SK-MEL-5 (cell line): ENCODE results near the gene UGT1A8. TPM values are rescaled to one million over a fixed set of nuclear protein-coding genes. Genes with fewer than 3 reads are reported as not detected.

Source experiments
- DNase-seq: peaks from one replicate; pipeline ENCODE4 v3.0.0-alpha.2; 2016; ENCODE audit warnings: low read depth, low spot score
- in situ Hi-C: cut with HindIII; loops from 2 replicates; pipeline ENCODE4 v1.10.0; 2016; ENCODE audit warnings: low sequenced_read_pairs, high pct_unique_total_duplicates, low pct_unique_long_range_greater_than_20kb
- total RNA-seq: library from RNA; depleted of rRNA; stranded (reverse); fragments of >200 nt; shearing (Covaris generic); gene quantifications from 2 replicates; pipeline ENCODE4 v1.2.3, GENCODE V29; 2014

The UGT1A8 gene
- total RNA-seq, 1 experiment from 2014 or later: not detected

DNA sequence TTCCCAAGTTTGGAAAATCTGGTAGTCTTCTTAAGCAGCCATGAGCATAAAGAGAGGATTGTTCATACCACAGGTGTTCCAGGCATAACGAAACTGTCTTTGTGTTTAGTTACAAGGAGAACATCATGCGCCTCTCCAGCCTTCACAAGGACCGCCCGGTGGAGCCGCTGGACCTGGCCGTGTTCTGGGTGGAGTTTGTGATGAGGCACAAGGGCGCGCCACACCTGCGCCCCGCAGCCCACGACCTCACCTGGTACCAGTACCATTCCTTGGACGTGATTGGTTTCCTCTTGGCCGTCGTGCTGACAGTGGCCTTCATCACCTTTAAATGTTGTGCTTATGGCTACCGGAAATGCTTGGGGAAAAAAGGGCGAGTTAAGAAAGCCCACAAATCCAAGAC, 154.7 kb downstream of the UGT1A8 start:
- no peak for DNase-seq
- in situ Hi-C loops: no loop called here

DNA sequence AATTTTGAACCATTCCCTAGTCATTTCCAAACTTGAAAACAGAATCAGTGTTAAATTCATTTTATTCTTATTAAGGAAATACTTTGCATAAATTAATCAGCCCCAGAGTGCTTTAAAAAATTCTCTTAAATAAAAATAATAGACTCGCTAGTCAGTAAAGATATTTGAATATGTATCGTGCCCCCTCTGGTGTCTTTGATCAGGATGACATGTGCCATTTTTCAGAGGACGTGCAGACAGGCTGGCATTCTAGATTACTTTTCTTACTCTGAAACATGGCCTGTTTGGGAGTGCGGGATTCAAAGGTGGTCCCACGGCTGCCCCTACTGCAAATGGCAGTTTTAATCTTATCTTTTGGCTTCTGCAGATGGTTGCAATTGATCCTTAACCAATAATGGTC, 155.2 kb downstream of the UGT1A8 start:
- in situ Hi-C loops: no loop called here
- no peak for DNase-seq

DNA sequence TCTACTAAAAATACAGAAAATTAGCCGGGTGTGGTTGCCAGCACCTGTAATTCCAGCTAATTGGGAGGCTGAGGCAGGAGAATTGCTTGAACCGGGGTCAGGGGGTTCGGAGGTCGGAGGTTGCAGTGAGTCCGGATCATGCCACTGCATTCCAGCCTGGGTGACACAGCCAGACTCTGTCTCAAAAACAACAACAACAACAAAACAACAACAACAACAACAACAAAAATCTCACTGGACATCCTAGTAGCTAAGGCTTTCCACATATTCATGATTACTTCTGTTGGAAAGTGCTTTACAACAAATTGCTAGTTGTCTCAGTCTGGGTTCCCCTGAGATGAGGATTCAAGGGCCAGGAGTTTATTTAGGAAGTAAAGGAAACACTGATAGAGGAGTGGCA, 156.4 kb downstream of the UGT1A8 start:
- DNase-seq: no peak
- in situ Hi-C loops: no loop called here

DNA sequence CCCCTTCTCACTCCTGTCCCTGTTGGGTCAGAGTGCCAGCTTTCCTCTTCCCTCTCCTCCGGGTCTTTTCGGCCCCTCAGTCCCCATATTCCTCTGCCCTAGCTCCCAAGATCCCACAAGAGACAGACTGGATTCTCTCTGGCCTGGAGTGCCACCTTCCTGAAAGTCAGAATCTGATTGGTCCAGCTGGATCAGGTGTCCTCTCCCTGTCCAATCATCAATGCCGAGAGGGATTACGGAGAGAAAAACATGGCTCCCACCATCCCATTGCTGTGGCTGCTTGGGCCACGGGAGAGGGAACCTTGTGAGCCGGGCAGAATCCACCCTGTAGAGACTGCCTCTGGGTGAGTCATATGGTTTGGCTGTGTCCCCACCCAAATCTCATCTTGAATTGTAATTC, 158.0 kb downstream of the UGT1A8 start:
- DNase-seq: peak; percentile 14
- in situ Hi-C loops: no loop called here

DNA sequence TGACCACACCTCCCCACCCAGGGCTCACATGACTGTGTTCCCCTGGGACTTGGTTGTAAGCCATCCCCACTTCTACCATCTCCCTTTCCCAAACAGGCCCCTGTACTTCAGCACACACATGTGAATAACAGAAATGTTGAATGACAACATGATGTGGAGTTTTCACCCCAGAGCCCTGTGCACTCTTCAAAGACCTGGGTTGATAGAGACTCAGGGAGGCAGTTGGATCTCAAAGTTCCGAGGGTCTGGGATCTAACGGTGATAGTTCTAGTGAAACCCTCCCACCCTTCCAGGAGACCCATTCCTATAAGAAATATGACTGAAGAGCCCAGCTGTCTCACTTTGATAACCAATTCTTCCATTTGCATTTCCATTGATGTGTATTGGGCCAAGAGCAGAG, 160.6 kb downstream of the UGT1A8 start, which contains the start of gene MROH2A:
Gene MROH2A, plus strand, starts transcription at position 301 of the 400 bp plus-strand sequence. CDS start 1,029 bp downstream, outside the sequence.
- DNase-seq: no peak
- in situ Hi-C loops: no loop called here

DNA sequence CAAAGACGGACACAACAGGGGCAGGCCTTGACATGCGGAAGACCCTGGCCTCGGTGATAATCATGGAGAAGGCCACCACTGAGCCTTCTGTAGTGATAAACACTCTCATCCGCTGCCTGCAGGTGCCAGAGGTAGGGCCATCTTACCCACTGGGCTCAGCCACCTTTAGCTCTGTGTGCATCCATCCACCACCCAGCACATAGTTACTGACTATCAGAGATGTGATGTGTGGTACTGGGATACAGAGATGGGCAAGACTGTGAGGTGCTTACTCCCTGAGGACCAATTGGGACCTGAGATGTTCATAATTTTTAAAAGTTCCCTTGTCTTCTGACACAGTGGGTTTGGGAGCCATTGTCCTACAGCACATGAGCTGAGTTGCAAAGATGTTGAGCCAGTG, 162.3 kb downstream of the UGT1A8 start:
- DNase-seq: no peak
- in situ Hi-C loops: no loop called here

DNA sequence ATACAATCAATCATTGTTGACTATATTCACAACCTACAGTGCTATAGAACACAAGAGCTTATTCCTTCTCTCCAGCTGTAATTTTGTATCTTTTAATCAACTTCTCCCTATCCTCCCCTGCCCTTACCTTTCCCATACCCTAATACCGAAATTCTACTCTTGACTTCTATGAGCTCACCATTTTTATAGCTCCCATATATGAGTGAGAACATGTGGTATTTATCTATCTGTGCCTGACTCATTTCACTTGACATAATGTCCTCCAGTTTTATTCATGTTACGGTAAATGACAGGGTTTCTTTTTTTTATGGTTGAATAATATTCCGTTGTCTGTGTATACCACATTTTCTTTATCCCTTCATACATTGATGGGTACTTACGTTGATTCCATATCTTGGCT, 163.3 kb downstream of the UGT1A8 start:
- no peak for DNase-seq
- in situ Hi-C loops: no loop called here

DNA sequence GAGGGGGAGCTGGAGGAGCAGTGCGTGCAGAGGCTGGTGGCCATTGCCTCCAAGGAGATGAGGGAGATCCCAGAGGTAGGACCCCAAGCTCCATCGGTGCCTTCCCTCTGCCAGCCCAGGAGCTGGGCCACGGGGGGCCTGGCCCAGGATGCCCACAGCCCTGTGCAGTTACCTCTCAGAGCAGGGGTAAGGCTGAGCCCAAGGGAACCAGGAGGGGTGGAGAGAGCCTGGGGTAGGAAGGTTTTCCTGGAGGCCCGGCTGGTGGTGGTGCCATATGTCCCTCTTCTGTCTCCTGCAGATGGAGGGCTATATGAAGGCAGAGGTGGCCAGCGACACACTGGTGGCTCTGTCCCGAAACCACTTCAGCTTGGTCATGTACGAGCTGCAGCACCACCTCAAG, 172.1 kb downstream of the UGT1A8 start:
- in situ Hi-C loops: no loop called here
- DNase-seq: no peak

DNA sequence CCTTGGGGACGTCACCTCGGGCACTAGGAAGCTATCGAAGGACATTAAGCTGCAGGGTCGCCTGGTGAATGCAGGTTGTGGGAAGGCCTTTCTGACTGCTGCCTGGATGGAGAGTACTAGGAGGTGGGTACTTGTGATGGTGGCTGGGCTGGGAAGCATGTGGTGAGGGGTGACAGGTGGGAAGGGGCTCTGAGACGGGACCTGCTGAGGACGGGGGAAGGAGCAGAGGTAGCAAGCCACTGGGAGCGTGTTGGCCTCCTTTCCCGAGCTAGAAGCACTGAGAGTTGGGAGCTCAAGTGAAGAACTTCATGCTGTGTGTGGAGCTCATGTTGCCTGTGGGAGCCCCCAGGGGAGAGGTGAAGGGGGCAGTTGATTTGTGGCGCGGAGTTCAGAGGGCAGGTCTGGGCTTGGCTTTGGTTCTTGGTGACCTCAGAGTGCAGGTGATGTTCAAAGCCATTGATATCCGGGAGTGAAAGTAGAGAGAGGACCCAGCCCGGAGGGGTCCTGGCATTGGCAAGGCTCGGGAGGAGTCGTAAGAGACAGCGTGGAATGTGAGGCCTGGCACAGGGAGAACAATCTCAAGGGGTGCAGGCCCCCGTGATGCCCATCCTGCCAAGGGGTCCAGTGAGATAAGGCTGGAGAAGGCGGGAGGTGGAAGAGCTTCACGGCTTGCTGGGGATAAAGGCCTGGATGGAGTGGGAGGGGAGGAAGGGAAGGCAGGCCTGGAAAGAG, 173.9 kb downstream of the UGT1A8 start:
- no peak for DNase-seq
- in situ Hi-C loops: no loop called here

DNA sequence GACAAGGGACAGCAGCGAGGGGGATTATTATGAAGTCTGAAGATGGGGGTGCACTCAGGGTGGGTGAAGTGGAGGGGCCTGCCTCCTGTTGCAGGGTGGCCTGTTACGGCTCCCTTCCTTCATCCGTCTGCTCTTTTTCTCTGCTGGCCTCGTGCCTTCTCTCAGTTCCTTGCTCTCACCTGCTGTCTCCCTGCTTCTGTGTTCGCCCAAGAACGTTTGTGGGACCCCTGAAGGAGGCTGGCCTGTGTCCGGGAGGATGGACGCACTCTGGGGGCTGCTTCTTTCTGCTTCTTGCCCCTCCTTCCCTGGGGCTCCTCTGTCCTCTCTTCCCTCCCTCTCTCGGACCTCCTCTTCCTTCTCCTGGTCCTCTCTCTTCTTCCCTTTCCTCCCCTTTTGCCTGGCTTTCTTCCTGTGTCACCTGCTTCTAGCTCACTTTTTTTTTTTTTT, 174.5 kb downstream of the UGT1A8 start:
- no peak for DNase-seq
- in situ Hi-C loops: no loop called here

DNA sequence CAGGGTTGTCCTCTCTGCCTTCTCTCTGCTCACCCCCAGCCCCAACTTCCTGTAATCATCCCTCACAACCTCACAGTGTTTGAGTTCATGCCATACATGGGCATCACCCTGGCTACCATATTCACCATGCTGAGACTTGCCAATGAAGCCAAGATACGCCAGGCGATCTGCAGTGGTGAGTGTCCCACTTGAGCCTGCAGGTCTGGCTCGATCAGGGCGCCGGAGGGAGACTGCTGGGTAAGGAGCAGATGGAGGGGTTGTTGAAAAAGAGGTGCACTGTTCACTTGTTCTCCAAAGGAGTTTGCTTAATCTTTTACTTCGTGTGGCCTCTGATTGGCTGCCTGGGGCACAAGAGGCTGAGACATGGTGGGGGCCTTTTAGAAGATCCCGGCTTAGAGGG, 175.3 kb downstream of the UGT1A8 start:
- no peak for DNase-seq
- in situ Hi-C loops: no loop called here

DNA sequence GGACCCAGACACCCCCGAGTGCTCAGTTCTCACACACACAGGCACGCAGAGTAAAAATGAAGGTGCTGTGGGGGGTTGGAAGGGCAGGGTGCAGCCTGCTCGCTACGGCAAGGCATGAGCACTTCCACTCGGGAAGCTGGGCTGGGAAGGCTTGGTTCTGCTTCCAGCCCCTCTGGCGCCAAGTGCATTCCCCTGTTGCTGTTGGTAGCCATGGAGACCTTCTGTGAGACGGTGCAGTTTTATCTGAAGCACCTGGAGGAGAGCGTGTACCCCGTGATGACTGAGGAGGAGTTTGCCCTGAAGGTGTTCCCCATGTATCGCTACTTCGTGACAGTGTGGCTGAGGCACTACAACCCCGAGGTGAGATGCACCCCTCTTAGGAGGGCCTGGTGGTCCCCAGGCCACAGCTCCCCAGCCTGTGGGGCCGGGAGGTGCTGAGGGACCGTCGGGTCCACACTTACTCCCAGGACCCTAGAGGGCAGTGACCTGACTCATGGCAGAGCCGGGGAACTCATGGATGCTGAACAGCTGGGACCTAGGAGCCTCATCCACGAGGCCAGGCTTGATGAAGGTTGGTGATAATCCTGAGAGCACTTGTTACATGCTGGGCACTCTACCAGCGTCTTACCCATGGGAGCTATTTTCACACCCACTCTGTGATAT, 176.2 kb downstream of the UGT1A8 start:
- no peak for DNase-seq
- in situ Hi-C loops: no loop called here

DNA sequence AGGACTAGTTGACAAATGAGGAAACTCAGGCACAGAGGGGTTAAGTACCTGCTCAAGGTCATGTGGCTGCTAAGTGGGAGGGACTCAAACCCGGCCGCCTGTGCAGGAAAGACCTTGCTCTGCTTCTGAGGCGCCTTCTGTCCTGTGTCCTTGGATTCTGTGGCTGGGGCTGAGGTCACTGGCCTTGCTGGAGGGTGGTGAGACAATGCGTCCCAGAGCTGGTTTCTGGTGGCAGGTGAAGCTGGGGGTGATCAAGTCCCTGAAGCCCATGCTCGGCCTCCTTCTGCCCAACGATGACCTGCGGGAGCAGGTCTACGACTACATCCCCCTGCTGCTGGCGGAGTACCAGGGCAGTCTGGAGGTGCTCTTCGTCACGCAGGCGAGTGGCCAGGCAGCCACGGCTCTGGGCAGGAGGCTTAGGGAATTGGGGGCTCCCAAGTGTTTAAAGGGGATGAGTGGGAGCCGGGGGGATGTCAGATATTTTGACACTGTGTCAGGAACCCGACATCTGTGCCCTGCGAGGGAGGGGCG, 176.8 kb downstream of the UGT1A8 start:
- DNase-seq: no peak
- in situ Hi-C loops: no loop called here

DNA sequence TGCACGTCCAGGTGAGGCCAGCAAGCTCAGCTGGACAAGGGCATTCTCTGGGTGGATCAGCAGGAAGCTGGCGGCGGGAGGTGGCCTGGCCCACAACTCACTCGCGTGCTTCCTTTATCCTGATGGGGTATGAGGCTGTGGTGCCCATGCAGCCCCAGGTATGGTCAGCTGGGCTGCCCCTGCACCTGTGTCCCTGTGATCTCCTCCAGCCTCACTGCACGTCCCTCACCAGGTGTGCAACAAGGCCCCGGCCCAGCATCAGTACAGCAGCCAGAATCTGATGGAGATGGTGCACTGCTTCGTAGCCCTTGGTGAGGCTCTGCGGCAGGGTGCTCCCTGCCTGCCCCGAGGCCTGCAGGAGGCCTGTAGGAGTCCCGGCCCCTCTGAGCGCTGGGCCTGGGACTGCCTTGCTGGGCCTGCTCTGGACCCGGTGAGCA, 178.3 kb downstream of the UGT1A8 start:
- in situ Hi-C loops: no loop called here
- no peak for DNase-seq

DNA sequence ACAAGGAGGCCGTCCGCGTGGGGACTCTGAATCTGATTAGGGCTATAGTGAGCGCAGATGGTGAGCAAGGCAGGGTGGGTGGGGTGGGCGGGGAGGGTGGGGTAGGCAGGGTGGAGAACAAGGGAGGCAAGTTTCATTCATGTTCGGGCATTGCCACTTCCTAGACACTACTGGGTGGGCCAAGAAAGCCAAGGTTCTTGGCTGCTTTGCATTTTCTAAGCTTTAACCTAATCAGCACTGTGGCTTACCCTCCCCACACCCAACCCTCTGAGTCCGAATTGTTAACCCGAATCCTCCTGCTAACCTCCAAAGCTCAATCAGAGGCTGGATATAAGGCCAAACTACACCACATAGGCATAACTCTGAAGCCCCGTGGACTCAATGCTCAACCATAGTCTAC, 178.8 kb downstream of the UGT1A8 start:
- in situ Hi-C loops: no loop called here
- DNase-seq: no peak

DNA sequence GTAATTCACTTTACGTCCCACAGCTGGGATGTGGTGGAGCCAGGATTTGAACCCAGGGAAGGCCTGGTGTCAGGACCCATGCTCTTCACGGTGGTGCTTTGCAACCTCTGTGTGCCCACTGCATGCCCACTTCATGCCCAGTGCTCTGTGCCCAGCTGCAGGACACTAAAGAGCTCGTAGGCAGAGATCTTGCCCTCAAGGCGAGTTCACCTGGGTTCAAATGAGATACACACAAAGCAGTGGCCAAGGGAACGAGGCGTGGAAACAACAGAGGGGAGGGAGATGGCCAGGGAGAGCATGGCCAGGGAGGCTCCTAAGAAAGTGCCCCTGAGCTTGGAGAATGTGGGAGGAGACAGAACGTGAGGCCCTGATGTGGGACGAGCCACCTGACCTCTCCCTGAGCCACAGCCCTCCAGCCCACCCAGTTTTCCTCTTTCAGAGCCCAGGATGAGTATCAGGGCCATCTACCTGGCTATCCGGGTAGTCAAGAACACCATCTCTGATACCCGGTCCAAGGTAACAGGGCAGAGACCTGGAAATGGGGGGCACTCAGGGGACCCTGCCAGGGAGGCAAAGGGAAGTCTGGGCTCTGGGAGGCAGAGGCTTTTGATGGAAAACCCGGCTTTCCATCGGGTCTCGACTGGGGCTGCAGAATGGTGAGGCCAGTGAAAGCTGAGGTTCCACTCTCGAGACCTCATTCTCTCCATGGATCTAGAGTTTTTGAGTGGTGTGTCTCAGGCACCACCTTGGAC, 181.1 kb downstream of the UGT1A8 start:
- in situ Hi-C loops: no loop called here

DNA sequence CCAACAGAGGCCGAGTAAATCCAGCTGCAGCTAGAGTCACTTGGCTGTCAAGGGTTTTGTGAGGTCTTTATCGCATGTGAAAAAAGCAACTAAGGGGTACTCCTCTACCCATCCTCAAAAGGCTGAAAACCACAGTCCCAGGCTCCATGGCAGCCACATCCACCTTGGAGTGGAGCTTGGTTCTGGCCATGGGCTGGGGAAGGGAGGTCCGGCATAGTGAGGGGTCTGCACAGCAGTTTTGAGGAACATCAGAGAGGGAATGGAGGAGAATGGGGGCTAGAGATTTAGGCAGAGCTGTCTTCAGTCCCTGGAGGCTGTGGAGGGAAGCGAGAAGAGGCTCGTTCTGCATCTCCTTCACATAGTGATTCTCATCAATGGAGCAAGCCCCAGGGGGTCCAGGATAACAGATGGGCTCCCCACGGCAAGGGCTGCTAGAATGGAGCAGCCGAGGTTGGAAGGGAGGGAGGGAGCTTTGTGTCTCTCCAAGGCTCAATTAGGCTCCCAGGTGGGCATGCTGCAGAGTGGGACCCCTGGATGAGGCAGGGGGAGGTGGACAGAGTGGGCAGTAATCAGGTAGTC, 181.7 kb downstream of the UGT1A8 start:
- no peak for DNase-seq
- in situ Hi-C loops: no loop called here

More for the DNA sequence above, 181.1 kb downstream of the UGT1A8 start:
- DNase-seq: no peak

DNA sequence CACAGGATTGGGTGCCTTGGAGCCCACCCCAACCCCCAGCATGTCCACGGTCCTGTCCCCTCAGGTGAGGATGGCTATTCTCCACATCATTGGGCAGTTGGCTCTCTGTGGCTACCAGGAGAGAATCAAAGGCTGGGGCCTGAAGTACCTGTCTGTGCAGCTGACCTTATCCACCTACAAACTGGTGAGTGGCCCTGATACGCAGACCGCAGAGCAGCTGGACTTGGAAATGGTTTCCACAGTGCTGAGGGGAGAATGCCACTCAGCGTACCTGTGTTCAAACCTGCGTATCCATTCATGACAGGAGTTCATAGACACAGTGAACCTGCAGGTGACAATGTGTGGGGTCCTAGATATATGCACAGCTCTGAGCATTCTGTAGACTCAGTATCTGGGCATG, 182.3 kb downstream of the UGT1A8 start:
- no peak for DNase-seq
- in situ Hi-C loops: no loop called here
